ENCODE results near the gene C2orf68. TPM values are rescaled to one million over a fixed set of nuclear protein-coding genes. Genes with fewer than 3 reads are reported as not detected.

The C2orf68 gene
- total and polyA plus RNA-seq, 2 donors (not counting 1 experiment from before 2014, with no cell fraction given) = 30.5 to 82.4 TPM

DNA sequence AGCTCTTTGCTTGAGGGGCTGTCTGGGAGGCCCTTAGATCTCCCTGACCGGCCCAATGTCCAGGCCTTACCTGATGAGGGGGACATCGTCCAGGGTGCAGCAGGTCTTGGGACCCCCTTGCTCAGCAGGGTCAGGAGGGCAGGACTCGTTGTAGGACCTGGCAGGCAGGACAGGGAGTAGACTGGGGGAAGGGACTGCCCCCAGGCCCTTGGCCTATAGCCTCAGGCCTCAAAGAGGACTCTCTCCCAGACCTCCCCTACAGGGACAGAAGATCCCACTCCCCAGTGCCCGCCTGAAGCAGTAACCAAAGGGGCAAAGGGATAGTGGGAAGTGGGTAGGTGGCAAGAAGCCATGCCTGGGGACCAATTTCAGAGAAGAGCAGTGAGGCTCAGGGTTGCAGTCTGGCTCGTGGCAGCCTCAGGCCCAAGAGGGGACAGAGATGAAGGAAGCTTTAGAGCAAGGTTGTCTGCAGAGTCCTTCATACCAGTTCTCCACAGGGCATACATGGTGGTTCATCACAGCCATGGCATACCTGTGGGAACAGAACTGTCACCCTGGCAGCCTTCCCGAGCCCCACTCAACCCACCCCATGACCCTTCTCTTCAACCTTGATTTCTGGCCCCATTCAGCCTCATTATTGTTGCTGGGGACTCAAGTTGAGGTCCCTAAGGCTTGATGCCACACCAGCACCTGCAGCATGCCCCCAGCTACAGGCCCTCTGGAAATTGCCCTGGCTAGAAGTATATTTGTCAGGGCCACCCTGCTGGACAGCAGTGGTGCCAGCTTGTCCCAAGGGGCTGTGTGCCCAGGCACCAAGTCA lies 10.7 kb downstream of the C2orf68 start:
- ATAC-seq (ENCODE audit: low read depth) = no peak
- TF ChIP-seq, protein P1, sequence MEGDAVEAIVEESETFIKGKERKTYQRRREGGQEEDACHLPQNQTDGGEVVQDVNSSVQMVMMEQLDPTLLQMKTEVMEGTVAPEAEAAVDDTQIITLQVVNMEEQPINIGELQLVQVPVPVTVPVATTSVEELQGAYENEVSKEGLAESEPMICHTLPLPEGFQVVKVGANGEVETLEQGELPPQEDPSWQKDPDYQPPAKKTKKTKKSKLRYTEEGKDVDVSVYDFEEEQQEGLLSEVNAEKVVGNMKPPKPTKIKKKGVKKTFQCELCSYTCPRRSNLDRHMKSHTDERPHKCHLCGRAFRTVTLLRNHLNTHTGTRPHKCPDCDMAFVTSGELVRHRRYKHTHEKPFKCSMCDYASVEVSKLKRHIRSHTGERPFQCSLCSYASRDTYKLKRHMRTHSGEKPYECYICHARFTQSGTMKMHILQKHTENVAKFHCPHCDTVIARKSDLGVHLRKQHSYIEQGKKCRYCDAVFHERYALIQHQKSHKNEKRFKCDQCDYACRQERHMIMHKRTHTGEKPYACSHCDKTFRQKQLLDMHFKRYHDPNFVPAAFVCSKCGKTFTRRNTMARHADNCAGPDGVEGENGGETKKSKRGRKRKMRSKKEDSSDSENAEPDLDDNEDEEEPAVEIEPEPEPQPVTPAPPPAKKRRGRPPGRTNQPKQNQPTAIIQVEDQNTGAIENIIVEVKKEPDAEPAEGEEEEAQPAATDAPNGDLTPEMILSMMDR (IDR thresholded peaks at IDR 0.05) = no peak
- peaks cover 31% of the 10 kb centered on the region for H3K79me2 ChIP-seq (ENCODE audit: control insufficient read depth, insufficient read depth, low read length)
- H2AFZ ChIP-seq (ENCODE audit: insufficient read depth, low read depth, low read length, poor library complexity, severe bottlenecking) = no peak overlapping the region
- ChIA-PET POLR2A (interaction anchor here (0.6 to 1.0 kb wide), 3 partner anchors 39 to 63 kb away, joined by 3 to 4 read pairs (median 3); partner anchors contain the start of gene MAT2A), CTCF (interaction anchor here (1.1 to 1.9 kb wide), 6 partner anchors 10 to 57 kb away, joined by 3 to 7 read pairs (median 4); no protein-coding TSS in a partner anchor)
- H4K20me1 ChIP-seq (ENCODE audit: control insufficient read depth, insufficient read depth, low read length, poor library complexity, severe bottlenecking) = peaks cover 24% of the 10 kb centered on the region
- no peaks in the 10 kb centered on the region for H3K27me3 Mint-ChIP-seq
- H3K4me1 Mint-ChIP-seq = peaks cover 34% of the 10 kb centered on the region
- H3K27ac Mint-ChIP-seq = peak overlapping the region; percentile 89
- peaks cover 0 to 32% of the 10 kb centered on the region in 2 experiments for H3K36me3 ChIP-seq (replicated peaks in 1 of 2; ENCODE audit: control extremely low read depth in 1 of 2, control insufficient read depth in 1 of 2, extremely low read depth in 1 of 2, insufficient read depth in 2 of 2, low read length in 1 of 2)
- H3K27me3 ChIP-seq (replicated peaks in 1 of 4; ENCODE audit: control extremely low read depth in 1 of 4, control insufficient read depth in 3 of 4, insufficient read depth in 4 of 4, low read length in 3 of 4) = no peaks in the 10 kb centered on the region
- no peaks in the 10 kb centered on the region for H3K9me3 ChIP-seq (ENCODE audit: control extremely low read depth in 1 of 3, control insufficient read depth in 2 of 3, insufficient read depth in 1 of 3, low read length in 2 of 3)
- peak overlapping the region in 1 of 2 donors; percentile 74 for H3K27ac ChIP-seq (ENCODE audit: low read length in 2 of 2)
- 96% methylated on average over 4 of the region's 6 CpGs for WGBS (ENCODE audit: insufficient coverage)
- H3K4me2 ChIP-seq (replicated peaks; ENCODE audit: low read depth, low read length, poor library complexity, severe bottlenecking) = peak overlapping the region; percentile 80
- intact Hi-C loops (cut with micrococcal nuclease) = loop anchor here (5.0 kb wide), 1 partner anchor 209 kb away; no protein-coding TSS in a partner anchor
- peaks cover 24 to 34% of the 10 kb centered on the region in 2 donors for H3K4me1 ChIP-seq (ENCODE audit: control insufficient read depth in 2 of 2, insufficient read depth in 2 of 2, low read length in 2 of 2)
- H3K4me3 ChIP-seq (ENCODE audit: control extremely low read depth in 1 of 5, extremely low read depth in 1 of 5, insufficient read depth in 1 of 5, low read depth in 2 of 5, low read length in 4 of 5) = peak overlapping the region in 1 of 5 experiments; percentile 86
- DNase-seq = no peak
- H3K9ac ChIP-seq (ENCODE audit: low read length) = peak overlapping the region; percentile 71
- no peaks in the 10 kb centered on the region for H3K9me3 Mint-ChIP-seq (ENCODE audit: insufficient read depth)
- peak overlapping the region; percentile 90 for H3K4me3 Mint-ChIP-seq

DNA sequence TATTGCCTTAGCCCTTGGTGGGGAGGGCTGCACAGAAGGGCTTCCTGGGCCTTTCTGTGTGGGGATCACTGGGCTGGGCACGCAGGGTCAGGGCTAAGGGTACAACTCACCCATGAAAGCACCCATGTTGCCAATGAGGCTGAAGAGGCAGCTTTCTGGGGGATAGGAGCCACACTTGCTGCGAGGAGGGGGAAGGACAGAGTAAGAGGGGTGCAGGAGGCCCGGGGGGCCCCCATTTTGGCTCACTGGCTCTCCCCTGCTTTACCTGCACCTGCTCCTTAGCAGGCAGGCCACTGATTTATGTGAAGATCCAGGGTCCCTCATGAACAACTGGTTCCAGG lies 11.7 kb downstream of the C2orf68 start:
- intact Hi-C loops (cut with micrococcal nuclease) = loop anchor here (5.0 kb wide), 1 partner anchor 208 kb away; no protein-coding TSS in a partner anchor
- H3K4me3 Mint-ChIP-seq = no peak overlapping the region
- H2AFZ ChIP-seq (ENCODE audit: insufficient read depth, low read depth, low read length, poor library complexity, severe bottlenecking) = no peak overlapping the region
- DNase-seq = no peak
- H4K20me1 ChIP-seq (ENCODE audit: control insufficient read depth, insufficient read depth, low read length, poor library complexity, severe bottlenecking) = peaks cover 23% of the 10 kb centered on the region
- POLR2A ChIA-PET = interaction anchor here (1.0 kb wide), 1 partner anchor 47 kb away, joined by 3 read pairs; no protein-coding TSS in a partner anchor
- no peaks in the 10 kb centered on the region for H3K27me3 ChIP-seq (replicated peaks in 1 of 4; ENCODE audit: control extremely low read depth in 1 of 4, control insufficient read depth in 3 of 4, insufficient read depth in 4 of 4, low read length in 3 of 4)
- H3K9me3 Mint-ChIP-seq (ENCODE audit: insufficient read depth) = no peaks in the 10 kb centered on the region
- no peaks in the 10 kb centered on the region for H3K9me3 ChIP-seq (ENCODE audit: control extremely low read depth in 1 of 3, control insufficient read depth in 2 of 3, insufficient read depth in 1 of 3, low read length in 2 of 3)
- H3K9ac ChIP-seq (ENCODE audit: low read length) = no peak overlapping the region
- no peak overlapping the region for H3K27ac ChIP-seq (ENCODE audit: low read length in 2 of 2)
- CTCF ChIA-PET = interaction anchor here (1.4 to 1.9 kb wide), 3 partner anchors 9 to 37 kb away, joined by 3 to 7 read pairs (median 6); no protein-coding TSS in a partner anchor
- ATAC-seq (ENCODE audit: low read depth) = no peak
- H3K4me1 ChIP-seq (ENCODE audit: control insufficient read depth in 2 of 2, insufficient read depth in 2 of 2, low read length in 2 of 2) = peaks cover 25 to 35% of the 10 kb centered on the region in 2 donors
- H3K4me1 Mint-ChIP-seq = peaks cover 38% of the 10 kb centered on the region
- peaks cover 0 to 28% of the 10 kb centered on the region in 2 experiments for H3K36me3 ChIP-seq (replicated peaks in 1 of 2; ENCODE audit: control extremely low read depth in 1 of 2, control insufficient read depth in 1 of 2, extremely low read depth in 1 of 2, insufficient read depth in 2 of 2, low read length in 1 of 2)
- TF ChIP-seq EZH2 (IDR thresholded peaks at IDR 0.05; ENCODE audit: borderline replicate concordance, insufficient read depth, low read depth, low read length, poor library complexity, severe bottlenecking) = no peak
- TF ChIP-seq, protein P1 (IDR thresholded peaks at IDR 0.05) = no peak
- H3K27ac Mint-ChIP-seq = peak overlapping the region; percentile 26
- WGBS (ENCODE audit: insufficient coverage) = 87% methylated on average over 3 of the region's 3 CpGs
- H3K27me3 Mint-ChIP-seq = no peaks in the 10 kb centered on the region
- H3K4me2 ChIP-seq (replicated peaks; ENCODE audit: low read depth, low read length, poor library complexity, severe bottlenecking) = no peak overlapping the region
- H3K79me2 ChIP-seq (ENCODE audit: control insufficient read depth, insufficient read depth, low read length) = peaks cover 41% of the 10 kb centered on the region
- H3K4me3 ChIP-seq (ENCODE audit: control extremely low read depth in 1 of 5, extremely low read depth in 1 of 5, insufficient read depth in 1 of 5, low read depth in 2 of 5, low read length in 4 of 5) = no peak overlapping the region

All from B cell (primary cell).